KOPT-K1 (cell line): ENCODE data around the gene CTNND2.

Experiments used
- H3K27ac ChIP-seq: fragments of 200-600 bp; sonication (generic); 2 replicates; pipeline ENCODE4 v1.5.1; 2016; ENCODE audit warnings: antibody characterized with exemption, mild to moderate bottlenecking, low read depth, low read length; ENCODE audit not compliant: poor library complexity, severe bottlenecking
- H3K36me3 ChIP-seq: fragments of 200-600 bp; sonication (generic); 2 replicates; pipeline ENCODE4 v1.5.1; 2017; ENCODE audit warnings: antibody characterized with exemption, mild to moderate bottlenecking, low read length, moderate library complexity; ENCODE audit not compliant: insufficient read depth
- H3K9me3 ChIP-seq: fragments of 200-600 bp; sonication (generic); 2 replicates; pipeline ENCODE4 v1.5.1; 2017; ENCODE audit warnings: antibody characterized with exemption, low read length, mild to moderate bottlenecking; ENCODE audit not compliant: insufficient read depth, poor library complexity, severe bottlenecking

The CTNND2 gene

DNA sequence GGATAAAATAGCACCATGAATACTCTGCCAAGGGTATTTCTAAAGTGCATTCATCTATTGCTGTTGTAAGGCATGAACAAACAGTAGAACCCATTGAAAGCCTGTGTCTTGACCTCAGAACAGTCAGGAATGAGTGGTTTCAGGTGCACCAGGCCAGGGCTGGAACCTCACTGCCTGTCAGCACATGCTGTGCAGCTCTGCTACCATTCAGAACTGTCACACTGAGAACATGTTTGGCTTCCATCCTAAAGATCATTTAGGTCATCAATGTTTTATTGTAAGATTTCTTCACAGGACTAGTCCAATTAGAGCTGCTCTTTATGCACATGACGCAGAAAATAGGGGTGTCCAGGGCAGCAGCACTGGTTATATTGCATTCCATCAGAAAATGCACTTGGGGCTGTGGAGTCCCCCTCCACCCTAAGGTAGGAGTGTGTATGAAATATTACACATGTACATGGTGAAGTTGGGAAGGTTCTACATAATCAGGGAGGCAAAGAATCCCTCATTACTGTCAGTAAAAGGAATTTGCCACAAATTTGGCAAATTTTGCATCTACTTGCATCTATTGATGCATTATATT is 408.0 kb downstream of the CTNND2 start:
- no peak overlapping the region for H3K27ac ChIP-seq
- H3K9me3 ChIP-seq: no peaks in the 10 kb centered on the region
- H3K36me3 ChIP-seq: no peaks in the 10 kb centered on the region

DNA sequence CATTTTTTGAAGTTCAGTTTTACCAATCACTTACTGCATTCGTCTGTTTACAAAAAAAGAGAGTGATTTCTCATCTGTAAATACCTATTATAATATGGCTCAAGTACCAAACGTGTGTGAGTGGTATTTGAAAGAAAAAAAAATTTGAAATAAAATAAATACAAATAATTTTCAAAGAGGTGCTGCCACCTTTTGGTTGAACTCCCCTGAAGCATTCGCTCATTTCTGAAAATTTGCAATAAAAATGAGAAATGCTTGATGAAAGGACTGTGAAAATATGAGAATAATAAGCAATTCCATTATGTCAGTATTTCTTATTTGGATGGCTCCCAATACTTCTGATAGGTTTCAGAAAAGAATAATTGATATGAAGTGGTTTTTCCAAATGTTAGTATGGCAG is 409.9 kb downstream of the CTNND2 start:
- Histone ChIP-seq H3K9me3 (no peaks in the 10 kb centered on the region), H3K27ac (no peak overlapping the region), H3K36me3 (no peaks in the 10 kb centered on the region)

GRCh38 chr5:11491404-11492075 is 412.7 kb downstream of the CTNND2 start:
- no peaks in the 10 kb centered on the region for H3K36me3 ChIP-seq
- no peak overlapping the region for H3K27ac ChIP-seq
- H3K9me3 ChIP-seq: no peaks in the 10 kb centered on the region

- H3K27ac ChIP-seq: no peak overlapping the region
- H3K36me3 ChIP-seq: no peaks in the 10 kb centered on the region
- no peaks in the 10 kb centered on the region for H3K9me3 ChIP-seq
Measured at GRCh38 chr5:11483630-11484029, 420.6 kb downstream of the CTNND2 start.

- no peaks in the 10 kb centered on the region for H3K36me3 ChIP-seq
- no peak overlapping the region for H3K27ac ChIP-seq
- no peaks in the 10 kb centered on the region for H3K9me3 ChIP-seq
Measured at GRCh38 chr5:11482011-11482410, 422.2 kb downstream of the CTNND2 start.

- Histone ChIP-seq H3K36me3 (no peaks in the 10 kb centered on the region), H3K27ac (no peak overlapping the region), H3K9me3 (no peaks in the 10 kb centered on the region)
Measured at GRCh38 chr5:11477786-11478185, 426.5 kb downstream of the CTNND2 start.

- Histone ChIP-seq H3K9me3 (no peaks in the 10 kb centered on the region), H3K36me3 (no peaks in the 10 kb centered on the region), H3K27ac (no peak overlapping the region)
Measured at GRCh38 chr5:11476866-11477265, 427.4 kb downstream of the CTNND2 start.

- Histone ChIP-seq H3K9me3 (no peaks in the 10 kb centered on the region), H3K36me3 (no peaks in the 10 kb centered on the region), H3K27ac (no peak overlapping the region)
Measured at GRCh38 chr5:11468334-11469039, 435.8 kb downstream of the CTNND2 start.

GRCh38 chr5:11467588-11467987 is 436.7 kb downstream of the CTNND2 start:
- Histone ChIP-seq H3K36me3 (no peaks in the 10 kb centered on the region), H3K9me3 (no peaks in the 10 kb centered on the region), H3K27ac (no peak overlapping the region)

DNA sequence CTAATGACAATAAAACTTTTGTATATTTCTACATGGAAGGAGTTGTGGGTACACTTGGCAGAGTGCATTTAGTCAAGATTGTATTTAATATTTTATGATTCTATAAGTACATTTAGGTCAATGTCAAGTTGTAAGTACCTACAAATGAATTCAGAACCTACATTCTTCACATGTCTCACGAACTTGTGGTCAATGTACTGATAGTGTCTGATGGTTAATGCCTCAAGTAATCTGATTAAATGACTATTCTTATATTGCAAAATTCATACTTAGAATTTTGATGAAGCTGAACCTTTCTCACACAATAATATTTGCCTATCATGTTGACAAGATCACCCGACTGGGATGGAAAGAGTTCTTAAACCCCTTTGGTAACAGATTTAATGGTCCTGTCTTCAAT is 444.5 kb downstream of the CTNND2 start:
- Histone ChIP-seq H3K36me3 (no peaks in the 10 kb centered on the region), H3K9me3 (no peaks in the 10 kb centered on the region), H3K27ac (no peak overlapping the region)

DNA sequence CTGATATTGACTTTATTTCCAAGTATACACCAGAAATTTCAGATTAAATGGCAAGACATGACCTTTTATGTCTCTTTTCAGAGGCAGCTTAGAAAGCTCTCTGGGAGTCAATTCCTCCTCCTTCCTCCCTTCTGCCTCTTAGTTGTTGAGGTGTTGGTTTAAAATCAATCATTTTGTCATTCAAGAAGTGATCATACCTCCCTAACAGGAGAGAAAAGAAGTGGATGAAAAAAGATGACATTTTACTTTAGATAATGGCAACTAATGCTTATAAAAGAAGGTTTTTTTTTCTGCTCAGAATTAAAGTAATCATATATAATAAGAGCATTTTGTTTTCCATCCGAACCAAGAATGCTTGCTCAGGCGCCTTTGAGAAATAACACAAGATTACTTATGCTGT is 448.7 kb downstream of the CTNND2 start:
- Histone ChIP-seq H3K27ac (no peak overlapping the region), H3K9me3 (no peaks in the 10 kb centered on the region), H3K36me3 (no peaks in the 10 kb centered on the region)

- H3K27ac ChIP-seq: no peak overlapping the region
- no peaks in the 10 kb centered on the region for H3K36me3 ChIP-seq
- H3K9me3 ChIP-seq: no peaks in the 10 kb centered on the region
Measured at GRCh38 chr5:11452852-11453251, 451.4 kb downstream of the CTNND2 start.

DNA sequence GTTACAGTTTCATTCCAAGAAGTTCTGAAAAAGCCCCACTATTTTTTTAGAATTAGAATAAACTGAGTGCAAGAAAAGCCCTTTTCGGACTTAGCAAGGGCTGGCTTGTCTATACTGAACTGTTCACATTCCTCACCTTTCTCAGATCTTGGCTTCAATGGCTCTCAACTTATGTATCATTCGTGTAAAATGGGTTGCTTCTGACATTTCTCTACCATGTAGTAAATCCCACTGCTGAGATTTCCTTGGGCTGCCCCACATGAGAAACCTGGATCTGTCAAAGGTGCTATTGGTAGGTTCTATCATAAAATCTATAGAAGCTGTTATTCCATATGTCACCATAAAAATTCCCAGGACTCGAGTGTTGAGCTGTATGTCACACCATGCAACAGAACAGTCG is 454.3 kb downstream of the CTNND2 start:
- H3K36me3 ChIP-seq: no peaks in the 10 kb centered on the region
- H3K9me3 ChIP-seq: no peaks in the 10 kb centered on the region
- no peak overlapping the region for H3K27ac ChIP-seq

DNA sequence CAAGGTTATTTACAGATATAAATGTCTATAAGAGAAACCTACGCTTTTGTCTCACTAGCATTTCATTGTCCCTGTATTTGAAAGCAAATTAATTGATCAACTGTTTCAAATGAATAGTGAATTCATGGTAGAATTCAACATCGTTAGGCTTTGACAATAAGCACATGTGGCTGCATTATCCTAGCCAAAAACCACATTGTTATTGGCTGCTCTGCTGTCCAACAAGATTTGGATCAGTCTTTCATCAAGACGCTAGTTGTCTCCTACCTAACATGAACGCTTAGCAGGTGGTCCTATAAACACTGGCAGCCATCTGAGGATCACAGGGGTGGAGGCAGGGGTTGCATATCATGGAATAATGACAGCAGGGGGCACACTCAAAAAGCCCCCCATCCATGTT is 455.0 kb downstream of the CTNND2 start:
- H3K36me3 ChIP-seq: no peaks in the 10 kb centered on the region
- H3K27ac ChIP-seq: no peak overlapping the region
- H3K9me3 ChIP-seq: no peaks in the 10 kb centered on the region

GRCh38 chr5:11443831-11444230 is 460.4 kb downstream of the CTNND2 start:
- no peaks in the 10 kb centered on the region for H3K9me3 ChIP-seq
- H3K27ac ChIP-seq: no peak overlapping the region
- no peaks in the 10 kb centered on the region for H3K36me3 ChIP-seq

GRCh38 chr5:11432116-11432515 is 472.1 kb downstream of the CTNND2 start:
- Histone ChIP-seq H3K9me3 (no peaks in the 10 kb centered on the region), H3K27ac (no peak overlapping the region), H3K36me3 (no peaks in the 10 kb centered on the region)
